ENCODE data around the gene SLC38A10.
A peak's percentile ranks its signal among the peaks of the same experiment; 100 is the strongest.

SLC38A10 gene

GRCh38 chr17:81295676-81296381, 722 bp upstream of the SLC38A10 start:
- peak in 1 of 2 donors; percentile 20 for DNase-seq

- DNase-seq, result no peak
Observed at GRCh38 chr17:81294512-81295030, 536 bp downstream of the SLC38A10 start.

- DNase-seq, result no peak
Observed at GRCh38 chr17:81292450-81292849, 2.7 kb downstream of the SLC38A10 start.

GRCh38 chr17:81291662-81292061, 3.4 kb downstream of the SLC38A10 start:
- DNase-seq, result peak; percentile 67 to 76

- no peak for DNase-seq
Observed at GRCh38 chr17:81290230-81290629, 4.9 kb downstream of the SLC38A10 start.

- DNase-seq, result no peak
Observed at GRCh38 chr17:81289627-81290026, 5.5 kb downstream of the SLC38A10 start.

GRCh38 chr17:81288715-81289114, 6.4 kb downstream of the SLC38A10 start:
- no peak for DNase-seq

GRCh38 chr17:81287741-81288430, 7.2 kb downstream of the SLC38A10 start:
- no peak for DNase-seq

- no peak for DNase-seq
Observed at GRCh38 chr17:81287152-81287551, 8.0 kb downstream of the SLC38A10 start.

- DNase-seq, result no peak
Observed at GRCh38 chr17:81286491-81287145, 8.5 kb downstream of the SLC38A10 start.

GRCh38 chr17:81285894-81286293, 9.2 kb downstream of the SLC38A10 start:
- no peak for DNase-seq

- DNase-seq, result peak; percentile 59 to 61
Observed at GRCh38 chr17:81285179-81285878, 9.8 kb downstream of the SLC38A10 start.

GRCh38 chr17:81282876-81283275, 12.2 kb downstream of the SLC38A10 start:
- no peak for DNase-seq

- DNase-seq, result no peak
Observed at GRCh38 chr17:81282141-81282540, 13.0 kb downstream of the SLC38A10 start.

GRCh38 chr17:81280571-81280970, 14.5 kb downstream of the SLC38A10 start:
- DNase-seq, result no peak

- DNase-seq, result no peak
Observed at GRCh38 chr17:81279278-81280275, 15.5 kb downstream of the SLC38A10 start.

- DNase-seq, result no peak
Observed at GRCh38 chr17:81278831-81279230, 16.3 kb downstream of the SLC38A10 start.

GRCh38 chr17:81277946-81278693, 17.0 kb downstream of the SLC38A10 start:
- DNase-seq, result no peak

- DNase-seq, result no peak
Observed at GRCh38 chr17:81277421-81277820, 17.7 kb downstream of the SLC38A10 start.

GRCh38 chr17:81276781-81277180, 18.3 kb downstream of the SLC38A10 start:
- no peak for DNase-seq

GRCh38 chr17:81274471-81274855, 20.6 kb downstream of the SLC38A10 start:
- DNase-seq, result no peak

Data from stimulated activated CD4-positive, alpha-beta T cell treated with anti-CD3 and anti-CD28 coated beads, Interleukin-2, amount 100 ng/mL, for 48 hours (primary cell).